Left ventricle myocardium superior (tissue), 1 donor: Measurements from ENCODE around the gene KCNB1. TPM values are rescaled to one million over a fixed set of nuclear protein-coding genes. Genes with fewer than 3 reads are reported as not detected.
"Not testable (repeated sequence)": the region's sequence is repeated elsewhere in the genome, so short reads cannot be mapped to it uniquely, and the experiment has no call there.

ENCODE experiments used
- ATAC-seq: fragments of 200-7000 bp; cut with Tn5 transposase; one replicate; pipeline ENCODE4 v1.9.1; 2020; ENCODE audit warnings: mild to moderate bottlenecking, moderate library complexity
- DNase-seq: peaks from one replicate; pipeline ENCODE4 v3.0.0-alpha.2; 2020
- intact Hi-C: fragments of 100-400 bp; cut with micrococcal nuclease; formaldehyde crosslinking; loops from one replicate; pipeline ENCODE4 v1.11.0; 2022
- total RNA-seq: library from RNA; stranded (reverse); fragmentation: NEBNext Ultra II Directional; extraction: Animal tissue kit (Norgen Biotek cat#: 25700); gene quantifications from one replicate; pipeline ENCODE4 v1.2.1, GENCODE V29; 2021
- donor health status: DM: no; HTN: yes; CAD: no; lungs with severe emphysema.

Gene KCNB1
- total RNA-seq, 1 donor from 2014 or later, result 1.9 TPM

DNA sequence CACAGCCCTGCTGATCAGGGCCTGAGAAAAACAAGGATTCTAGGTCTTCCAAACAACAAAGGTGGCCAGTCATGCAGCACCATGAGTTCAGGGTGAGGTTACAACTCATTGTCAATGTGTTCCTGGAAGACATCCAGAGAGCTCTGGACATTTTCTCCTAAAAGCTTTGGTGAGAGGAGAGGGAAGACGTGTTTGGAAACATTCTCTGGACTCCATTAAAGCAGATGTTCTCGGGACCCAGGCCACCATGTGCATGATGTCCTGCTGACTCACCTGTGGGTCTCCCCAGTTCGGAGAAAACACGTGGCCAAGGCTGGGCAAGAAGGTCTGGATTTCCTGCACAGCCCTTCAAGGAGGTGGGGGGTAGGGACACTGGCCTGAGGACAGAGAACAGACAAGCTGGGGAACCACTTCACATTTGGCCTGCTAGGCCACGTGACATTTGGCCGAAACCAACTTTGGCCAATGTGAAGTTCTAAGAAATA lies 61.6 kb downstream of the KCNB1 start:
- DNase-seq (no peak), ATAC-seq (peak; percentile 45)
- intact Hi-C loops, result no loop called here

DNA sequence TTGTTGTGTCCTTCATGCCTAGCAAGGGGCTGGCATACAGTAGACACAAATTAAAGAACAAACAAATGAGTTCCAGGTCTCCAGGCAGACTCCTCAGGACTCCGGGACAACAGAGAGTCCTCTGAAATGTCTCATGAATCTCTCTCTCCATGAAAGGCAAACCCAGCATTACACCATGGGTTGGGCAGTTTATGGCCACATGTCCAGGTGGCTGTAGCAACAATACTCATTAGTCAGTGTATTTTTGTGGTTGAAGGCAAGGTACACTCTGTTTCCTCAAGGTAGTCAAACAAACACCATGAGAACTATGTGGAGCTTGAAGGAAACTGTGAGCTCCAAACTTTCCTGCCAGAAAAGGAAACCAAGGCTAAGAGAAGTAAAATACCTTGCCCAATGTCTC lies 62.2 kb downstream of the KCNB1 start:
- DNase-seq (no peak), ATAC-seq (no peak)
- intact Hi-C loops, result no loop called here

DNA sequence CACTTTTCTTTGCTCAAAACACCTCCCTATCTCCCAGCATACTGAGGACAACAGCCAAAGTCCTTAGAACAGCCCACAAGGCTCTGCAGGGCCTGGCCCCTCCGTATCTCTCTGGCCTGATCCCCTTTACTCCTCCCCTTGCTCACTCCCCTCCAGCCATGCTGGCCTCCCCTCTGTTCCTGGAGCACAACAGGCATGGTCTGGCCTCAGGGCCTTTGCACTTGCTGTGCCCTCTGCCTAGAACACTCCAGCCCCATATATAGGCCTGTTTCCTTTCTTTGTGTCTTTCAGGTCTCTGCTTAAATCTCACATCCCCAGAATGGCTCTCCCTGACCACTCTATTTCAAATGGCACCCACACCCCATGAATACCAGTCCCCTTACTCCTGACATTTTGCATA lies 62.7 kb downstream of the KCNB1 start:
- intact Hi-C loops, result no loop called here
- DNase-seq (no peak), ATAC-seq (no peak)

DNA sequence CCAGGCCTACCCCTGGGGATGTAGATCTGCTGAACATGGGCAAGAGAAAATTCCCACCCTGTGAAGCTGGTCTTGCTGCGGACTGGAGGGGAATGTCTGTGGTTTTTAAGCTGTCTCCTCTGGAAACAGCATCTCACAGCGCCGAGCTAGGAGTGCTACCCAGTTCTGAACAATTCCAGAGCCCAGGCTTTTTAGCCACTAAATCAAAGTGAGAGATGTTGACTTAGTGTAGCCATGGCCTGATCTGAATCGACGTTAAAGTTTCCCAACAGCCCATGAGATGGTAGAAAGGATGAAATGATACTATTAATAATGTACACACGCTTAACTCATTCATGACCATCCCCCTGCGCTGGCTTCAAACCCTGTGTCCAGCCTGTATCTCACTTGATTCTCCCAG lies 63.7 kb downstream of the KCNB1 start:
- no peak for DNase-seq
- intact Hi-C loops, result no loop called here
- ATAC-seq, result no peak

DNA sequence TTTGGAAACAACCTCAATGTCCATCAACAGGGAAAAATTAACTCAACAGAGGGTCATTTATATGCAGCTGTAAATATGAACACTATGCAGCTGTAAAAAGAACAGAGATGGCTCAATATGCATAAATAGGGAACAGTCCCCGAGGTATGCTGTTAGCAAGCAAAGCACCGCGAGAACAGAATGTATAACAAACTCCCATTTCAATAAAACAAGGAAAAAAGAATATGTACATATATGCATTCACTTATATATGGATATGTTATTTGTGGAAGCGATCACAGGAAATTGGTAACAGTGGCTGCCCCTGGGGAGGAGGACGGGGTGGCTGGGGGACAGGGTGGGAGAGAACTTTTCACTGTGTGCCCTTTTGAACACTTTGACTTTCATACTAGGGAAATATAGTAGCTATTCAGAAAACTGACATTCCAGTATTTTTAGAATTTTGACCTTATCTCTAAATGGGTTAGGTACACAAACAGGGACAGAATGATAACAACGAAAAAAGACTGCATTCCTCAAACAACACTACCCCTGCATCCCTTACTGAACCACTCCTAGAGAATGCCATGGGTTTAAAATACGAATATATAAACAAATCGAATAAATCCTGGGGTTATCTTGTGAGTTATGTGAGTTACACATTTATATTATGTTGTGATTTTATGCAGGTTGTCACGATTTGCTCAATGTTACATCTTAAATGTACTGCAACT lies 64.5 kb downstream of the KCNB1 start:
- DNase-seq, result no peak
- ATAC-seq, result no peak
- intact Hi-C loops, result no loop called here

DNA sequence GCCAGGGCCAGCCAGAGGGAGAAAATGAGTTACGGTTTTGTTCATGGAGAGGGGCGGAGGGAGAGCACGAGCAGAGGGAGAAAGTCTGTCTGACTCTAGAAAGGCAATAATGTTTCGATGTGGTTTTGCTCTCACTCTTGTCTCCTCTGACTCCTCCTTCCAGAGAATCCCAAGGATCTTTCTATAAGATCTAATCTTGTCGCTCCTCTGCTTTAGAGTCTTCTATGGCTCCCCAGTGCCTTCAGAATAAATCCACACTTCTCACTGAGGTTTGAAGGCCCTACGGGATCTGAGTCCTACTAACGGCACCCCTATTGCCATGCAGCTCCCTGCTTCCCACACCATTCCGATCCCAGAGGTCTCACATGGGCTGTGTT lies 66.8 kb downstream of the KCNB1 start:
- DNase-seq, result no peak
- no peak for ATAC-seq
- intact Hi-C loops, result no loop called here

DNA sequence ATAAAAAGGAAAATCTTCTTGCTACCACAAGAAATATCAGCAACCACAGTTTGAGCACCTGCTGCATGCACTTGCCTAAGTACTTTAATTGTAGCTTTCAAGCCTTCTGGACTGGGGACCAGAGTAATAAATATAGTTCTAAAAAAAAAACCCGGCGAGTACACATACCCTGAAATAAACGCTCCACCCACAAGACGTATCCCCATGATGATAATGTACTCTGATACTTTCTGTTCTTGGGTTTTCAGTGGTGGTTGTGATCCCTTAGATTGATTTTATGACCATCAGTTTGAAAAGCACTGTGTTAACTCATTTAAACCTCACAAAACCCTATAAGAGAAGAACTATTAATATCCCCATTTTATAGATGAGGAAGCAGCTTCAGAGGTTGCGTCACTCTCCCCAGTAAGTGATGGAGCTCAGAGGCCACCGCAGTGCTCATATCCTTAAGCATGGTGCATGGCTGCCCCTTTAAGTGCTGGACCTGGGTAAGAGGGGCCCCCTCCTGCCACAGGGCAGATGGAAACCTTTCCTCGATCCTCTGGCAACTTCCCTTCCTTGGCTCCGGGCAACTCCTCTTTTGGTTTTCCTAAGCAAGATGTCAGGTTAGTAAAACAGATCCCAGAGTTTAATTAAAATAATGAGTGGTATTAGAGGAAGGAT lies 67.3 kb downstream of the KCNB1 start:
- intact Hi-C loops, result no loop called here
- ATAC-seq (no peak), DNase-seq (no peak)

DNA sequence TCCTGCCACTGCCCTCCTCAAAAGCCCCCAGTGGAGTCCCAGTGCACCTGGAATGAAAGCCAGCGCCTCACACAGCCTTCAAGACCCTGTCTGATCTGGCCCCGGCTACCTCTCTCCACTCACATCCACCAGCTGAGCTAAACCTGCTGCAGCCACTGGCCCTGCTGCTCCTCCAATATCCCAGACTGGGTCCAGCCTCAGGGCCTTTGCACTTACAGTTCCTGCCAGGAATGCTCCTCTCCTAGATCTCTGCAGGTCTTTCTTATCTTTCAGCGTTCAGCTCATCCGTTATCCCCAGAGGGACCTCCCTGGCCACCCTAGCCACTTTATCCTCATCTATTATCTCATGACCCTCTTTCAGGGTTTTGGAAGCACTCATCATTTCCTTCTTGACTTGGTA lies 68.8 kb downstream of the KCNB1 start:
- no peak for DNase-seq
- intact Hi-C loops, result no loop called here
- no peak for ATAC-seq

DNA sequence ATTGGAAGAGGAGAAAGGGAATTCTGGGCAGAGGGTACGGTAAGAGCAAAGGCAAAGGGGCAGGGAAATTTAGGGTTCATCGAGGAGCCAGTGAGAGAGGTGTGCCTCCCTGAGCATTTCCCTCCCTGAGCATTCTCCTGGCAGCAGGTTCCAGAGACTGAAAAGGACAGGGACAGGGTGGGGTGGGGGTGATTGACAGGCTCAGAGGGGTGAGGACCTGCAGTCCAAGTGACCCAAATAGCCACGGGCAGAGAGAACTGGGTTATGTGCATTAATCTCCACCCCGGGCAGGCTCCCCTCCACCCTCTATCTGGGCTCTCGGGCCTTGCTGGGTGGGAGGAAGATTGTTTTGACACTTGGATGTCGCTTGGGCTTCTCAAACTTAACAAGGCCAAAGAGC lies 69.5 kb downstream of the KCNB1 start:
- intact Hi-C loops, result no loop called here
- ATAC-seq, result no peak
- DNase-seq, result no peak

DNA sequence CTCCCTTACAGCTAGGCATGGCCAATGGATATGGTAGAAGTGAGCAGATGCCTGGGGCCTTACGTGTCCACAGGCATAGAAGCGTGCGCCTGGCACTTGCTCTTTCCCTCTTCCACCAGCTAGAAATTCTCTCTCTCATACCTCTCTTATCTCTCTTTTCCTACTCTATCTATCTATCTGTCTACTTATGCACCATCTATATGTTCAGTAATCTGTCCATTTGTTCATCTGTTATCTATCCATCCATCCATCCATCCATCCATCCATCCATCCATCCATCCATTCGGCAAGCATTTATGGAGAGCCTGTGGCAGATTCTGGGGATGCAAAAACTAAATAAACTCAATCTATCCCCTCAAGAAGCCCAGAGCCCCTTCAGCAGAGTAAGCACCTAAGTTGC lies 70.2 kb downstream of the KCNB1 start:
- DNase-seq, result no peak
- ATAC-seq, result no peak
- intact Hi-C loops, result no loop called here

DNA sequence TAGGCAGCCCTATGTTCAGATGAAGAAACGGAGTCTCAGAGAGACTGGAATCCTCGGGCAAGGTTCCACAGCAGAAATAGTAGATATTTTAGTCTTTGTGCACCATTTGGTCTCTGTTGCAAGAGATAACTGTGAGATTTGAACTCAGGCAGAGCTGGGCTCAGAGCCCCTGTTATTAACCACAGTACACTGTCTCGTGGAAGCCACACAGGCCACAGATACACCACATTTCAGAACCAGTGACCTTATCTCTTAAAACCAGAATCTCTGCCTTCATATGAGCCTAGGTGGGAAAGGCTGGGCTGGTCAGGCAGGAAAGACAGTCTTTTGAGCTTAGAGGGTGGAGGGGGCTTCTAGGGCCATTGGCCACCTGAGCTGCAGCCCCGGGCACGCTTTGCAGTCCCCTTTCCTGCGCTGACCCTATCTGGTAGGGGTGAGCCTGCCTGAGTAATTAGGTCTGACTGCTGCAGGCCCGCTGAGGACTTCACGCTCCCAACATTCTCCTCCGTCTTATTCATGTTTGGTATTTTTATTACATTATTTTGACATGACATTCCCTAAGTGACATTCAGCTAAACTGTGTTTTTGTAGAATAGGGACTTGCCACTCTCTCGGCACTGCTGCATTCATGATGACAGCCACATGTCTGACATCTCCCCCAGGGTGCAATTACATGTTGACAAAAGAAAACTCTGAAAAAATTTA lies 71.1 kb downstream of the KCNB1 start:
- intact Hi-C loops, result no loop called here
- ATAC-seq, result no peak
- no peak for DNase-seq

DNA sequence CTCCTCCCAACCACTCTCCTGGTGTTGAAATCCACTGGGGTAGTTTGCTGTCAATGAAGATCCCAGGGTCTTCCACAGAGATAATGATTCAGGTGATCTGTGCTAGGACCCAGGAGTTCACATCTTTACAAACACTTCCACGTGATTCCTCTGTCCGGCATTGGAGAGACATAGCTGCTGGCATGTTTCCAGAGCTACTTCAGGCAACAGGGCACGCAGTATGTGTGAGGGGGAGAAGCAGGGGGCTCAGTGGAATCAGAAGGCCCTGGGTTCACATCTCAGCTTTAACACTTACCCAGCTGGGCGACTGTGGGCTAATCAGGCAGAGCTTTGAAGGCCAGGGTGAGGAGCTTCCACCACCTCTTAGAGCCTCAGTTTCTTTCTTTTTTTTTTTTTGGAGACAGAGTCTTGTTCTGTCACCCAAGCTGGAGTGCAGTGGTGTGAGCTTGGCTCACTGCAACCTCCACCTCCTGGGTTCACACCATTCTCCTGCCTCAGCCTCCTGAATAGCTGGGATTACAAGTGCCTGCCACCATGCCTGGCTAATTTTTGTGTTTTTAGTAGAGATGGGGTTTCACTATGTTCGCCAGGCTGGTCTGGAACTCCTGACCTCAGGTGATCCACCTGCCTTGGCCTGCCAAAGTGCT lies 72.4 kb downstream of the KCNB1 start:
- intact Hi-C loops, ATAC-seq, DNase-seq: not testable (repeated sequence)

DNA sequence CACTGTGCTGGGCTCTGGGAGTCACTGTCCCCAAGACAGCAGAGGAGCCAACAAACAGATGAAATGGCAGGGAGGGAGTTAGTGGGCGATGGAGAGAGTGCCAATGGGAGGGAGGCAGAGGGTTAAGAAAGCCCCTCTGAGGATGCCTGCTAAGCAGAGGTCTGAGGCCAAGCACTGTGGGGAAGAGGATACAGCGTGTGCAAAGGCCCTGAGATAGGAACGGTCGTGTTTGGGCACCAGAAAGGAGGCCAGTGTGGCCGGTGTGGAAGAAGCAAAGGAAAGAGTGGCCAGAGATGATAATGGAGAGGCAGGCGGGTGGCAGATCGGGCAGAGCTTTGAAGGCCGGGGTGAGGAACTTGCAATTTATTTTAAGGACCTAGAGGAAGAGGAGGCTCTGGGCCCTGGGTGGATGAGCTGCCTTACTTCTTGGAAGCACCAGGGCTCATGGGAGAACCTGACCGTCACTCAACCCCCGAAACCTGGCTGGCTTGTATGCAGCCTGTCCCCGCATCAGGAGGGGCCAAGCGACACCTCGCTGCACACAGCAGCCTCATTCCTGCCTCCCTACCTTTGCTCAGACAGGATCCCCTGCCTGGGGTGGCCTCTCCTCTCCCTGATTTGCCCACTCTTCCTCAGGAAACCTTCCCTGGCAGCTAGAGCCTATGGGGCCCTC lies 73.0 kb downstream of the KCNB1 start:
- ATAC-seq, result no peak
- DNase-seq, result no peak
- intact Hi-C loops, result no loop called here

DNA sequence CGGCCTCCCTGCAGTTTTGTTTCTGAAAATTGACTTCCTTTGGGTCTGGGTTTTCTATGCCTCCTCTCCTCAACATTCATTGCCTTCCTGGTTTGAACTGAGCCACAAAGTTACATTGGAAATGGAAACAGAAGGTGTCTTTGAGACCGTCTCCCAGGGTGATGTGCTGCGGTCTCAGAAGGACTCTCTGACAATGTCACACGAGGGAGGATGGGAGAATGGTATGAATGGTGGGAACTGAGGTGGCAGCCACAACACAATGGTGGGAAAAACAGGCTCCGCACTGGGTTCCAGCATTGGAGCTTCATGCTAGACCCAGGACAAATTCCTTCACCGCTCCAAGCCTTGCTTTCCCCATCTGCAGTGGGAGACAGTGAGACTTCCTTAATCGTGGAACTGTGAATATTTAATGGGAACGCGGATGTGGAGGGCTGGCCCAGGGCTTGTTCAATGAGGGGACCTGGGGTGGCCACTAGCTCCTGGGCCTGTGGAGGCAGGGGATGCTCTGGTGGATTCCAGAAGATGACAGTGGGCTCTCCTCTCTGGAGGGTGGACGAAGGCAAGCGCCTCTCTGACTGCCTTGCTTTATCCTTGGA lies 73.9 kb downstream of the KCNB1 start:
- ATAC-seq (no peak), DNase-seq (no peak)
- intact Hi-C loops, result no loop called here

DNA sequence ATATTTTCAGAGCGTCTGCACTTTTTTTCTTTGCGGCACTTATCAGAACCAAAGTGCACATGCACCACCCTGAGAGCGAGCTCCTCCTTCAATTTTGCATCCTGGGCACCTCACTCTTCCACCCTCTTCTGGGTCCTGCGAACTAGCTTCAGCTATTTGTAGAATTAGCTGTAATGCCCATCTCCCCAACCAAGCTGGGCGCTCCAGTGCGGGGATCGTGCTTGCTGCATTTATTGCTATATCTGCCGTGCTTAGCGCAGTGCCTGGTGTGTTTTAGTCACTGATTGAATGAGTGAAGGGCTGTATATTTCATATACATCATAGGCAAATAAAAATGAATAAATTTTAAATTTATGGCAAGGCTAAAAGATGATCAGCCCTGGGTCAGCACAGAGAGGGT lies 75.8 kb downstream of the KCNB1 start:
- ATAC-seq (no peak), DNase-seq (no peak)
- intact Hi-C loops, result no loop called here

DNA sequence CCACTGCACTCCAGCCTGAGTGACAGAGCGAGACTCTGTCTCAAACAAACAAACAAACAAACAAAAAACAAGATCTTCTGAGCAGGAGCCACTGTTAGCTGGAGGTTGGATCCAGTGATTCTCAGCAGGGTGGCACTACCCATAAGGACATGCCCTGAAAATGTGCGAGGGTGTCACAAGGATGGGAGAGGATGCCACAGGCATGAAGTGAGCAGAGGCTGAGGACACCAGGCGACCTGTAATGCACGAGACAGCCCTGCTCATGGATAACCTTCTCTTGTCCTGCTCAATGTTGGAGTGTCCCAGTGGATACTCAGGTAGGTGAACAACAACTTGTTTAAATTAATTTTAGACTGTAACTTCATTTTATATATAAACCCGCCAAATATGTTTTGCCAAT lies 76.8 kb downstream of the KCNB1 start:
- intact Hi-C loops, result no loop called here
- no peak for ATAC-seq
- DNase-seq, result no peak

DNA sequence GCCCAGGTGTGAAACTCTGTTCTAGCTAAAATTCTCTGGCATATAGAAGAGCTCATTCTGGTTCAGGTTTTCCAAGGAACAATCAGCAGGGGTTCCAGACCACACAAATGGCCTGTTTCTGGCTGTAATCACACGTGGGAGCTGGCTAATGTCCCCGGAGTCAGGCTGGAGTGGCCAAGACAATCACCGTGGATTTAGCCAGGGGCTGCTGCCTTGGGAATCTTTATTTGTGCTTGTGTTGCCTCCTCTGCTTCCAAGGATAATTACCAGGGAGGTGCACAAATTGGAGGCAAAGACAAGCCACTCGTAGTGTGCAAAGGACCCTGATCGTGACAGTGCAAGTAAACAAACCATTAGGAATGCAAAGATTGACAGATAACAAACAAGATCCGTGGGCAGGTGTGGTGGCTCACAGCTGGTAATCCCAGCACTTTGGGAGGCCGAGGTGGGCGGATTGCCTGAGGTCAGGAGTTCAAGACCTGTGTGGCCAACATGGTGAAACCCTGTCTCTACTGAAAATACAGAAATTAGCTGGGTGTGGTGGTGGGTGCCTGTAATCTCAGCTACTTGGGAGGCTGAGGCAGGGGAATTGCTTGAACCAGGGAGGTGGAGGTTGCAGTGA lies 77.3 kb downstream of the KCNB1 start:
- intact Hi-C loops, result no loop called here
- ATAC-seq (no peak), DNase-seq (no peak)

DNA sequence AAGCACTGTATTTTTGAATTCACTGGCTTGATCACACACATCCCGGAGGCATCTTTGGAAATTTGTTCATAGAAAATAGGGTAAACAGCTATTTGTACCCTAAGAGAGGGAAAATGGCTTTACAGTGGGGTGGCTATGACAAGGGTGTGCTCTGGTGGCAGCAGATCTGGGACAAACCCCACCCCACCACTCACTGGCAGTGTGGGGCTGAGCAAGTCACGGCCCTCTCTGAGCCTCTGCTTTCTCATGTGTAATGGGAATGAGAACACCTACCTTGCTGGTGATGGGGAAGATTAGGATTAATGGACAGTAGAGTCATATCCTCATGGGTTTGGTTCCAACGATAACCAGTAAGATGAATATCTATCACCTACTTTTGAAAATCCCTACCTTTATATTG lies 78.0 kb downstream of the KCNB1 start:
- intact Hi-C loops, result no loop called here
- no peak for DNase-seq
- ATAC-seq, result no peak

DNA sequence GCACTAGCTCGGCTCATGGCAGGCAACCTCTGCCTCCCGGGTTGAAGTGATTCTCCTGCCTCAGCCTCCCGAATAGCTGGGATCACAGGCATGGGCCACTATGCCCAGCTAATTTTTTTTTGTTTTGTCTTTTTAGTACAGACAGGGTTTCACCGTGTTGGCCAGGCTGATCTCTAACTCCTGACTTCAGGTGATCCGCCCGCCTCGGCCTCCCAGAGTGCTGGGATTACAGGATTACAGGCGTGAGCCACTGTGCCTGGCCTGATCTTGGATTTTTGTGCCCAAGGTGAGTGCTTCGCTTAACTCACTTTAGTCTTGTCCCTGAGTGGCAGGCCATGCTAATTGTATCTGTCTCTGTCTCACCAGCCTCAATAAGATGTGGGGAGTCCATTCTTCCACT lies 78.6 kb downstream of the KCNB1 start:
- ATAC-seq (no peak), DNase-seq (no peak)
- intact Hi-C loops, result no loop called here
